DMS114 treated with DMSO at 0.1 percent for 48 hours (cell line): ENCODE results near the gene MAPK10.
"Not testable (repeated sequence)": the region's sequence is repeated elsewhere in the genome, so short reads cannot be mapped to it uniquely, and the experiment has no call there.

Experiments used
- DNase-seq: peaks from one replicate; lab custom pipeline; 2025; ENCODE audit not compliant: unreplicated experiment; lab: John Stamatoyannopoulos, UW

The MAPK10 gene

DNA sequence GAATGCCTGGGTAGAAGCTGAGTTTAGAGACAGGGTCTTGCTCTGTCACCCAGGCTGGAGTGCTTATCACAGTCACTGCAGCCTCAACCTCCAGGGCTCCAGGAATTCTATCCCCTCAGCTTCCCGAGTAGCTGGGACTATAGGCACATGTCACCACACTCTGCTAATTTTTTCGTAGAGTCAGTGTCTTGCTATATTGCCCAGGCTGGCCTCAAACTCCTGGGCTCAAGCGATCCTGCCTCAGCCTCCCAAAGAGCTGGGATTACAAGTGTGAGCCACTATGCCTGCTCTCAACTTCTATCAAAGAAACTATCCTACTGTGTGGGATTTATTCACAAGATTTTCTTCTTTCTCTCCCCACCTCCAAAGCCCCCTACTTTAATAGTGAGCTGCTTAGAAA lies 15.7 kb downstream of the MAPK10 start:
- DNase-seq: no peak

- no peak for DNase-seq
Observed at GRCh38 chr4:86338989-86339388, 20.9 kb downstream of the MAPK10 start.

DNA sequence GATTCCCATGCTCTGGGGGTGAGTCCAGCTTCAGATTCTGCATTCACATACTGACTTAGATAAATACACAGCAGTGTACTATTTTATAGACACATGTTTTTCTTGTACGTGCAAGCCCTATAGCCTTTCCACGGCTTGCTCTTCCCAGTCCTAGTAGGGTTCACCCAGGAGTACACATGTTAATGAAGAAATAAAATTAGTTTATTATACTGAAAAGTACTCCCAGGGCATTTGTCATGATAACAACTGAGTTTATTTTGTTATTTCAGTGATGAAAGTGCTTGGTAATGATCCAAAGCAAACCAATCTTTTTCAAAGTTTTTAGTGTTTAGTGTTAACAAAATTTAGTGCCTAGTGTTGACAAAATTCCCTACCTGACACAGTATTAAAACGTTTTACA lies 21.3 kb downstream of the MAPK10 start:
- no peak for DNase-seq

GRCh38 chr4:86334020-86334750 lies 25.7 kb downstream of the MAPK10 start:
- DNase-seq: no peak

GRCh38 chr4:86333236-86333635 lies 26.6 kb downstream of the MAPK10 start:
- no peak for DNase-seq

- DNase-seq: no peak
Observed at GRCh38 chr4:86330961-86331742, 28.7 kb downstream of the MAPK10 start.

- DNase-seq: not testable (repeated sequence)
Observed at GRCh38 chr4:86330411-86330810, 29.4 kb downstream of the MAPK10 start.

- DNase-seq: no peak
Observed at GRCh38 chr4:86329431-86329830, 30.4 kb downstream of the MAPK10 start.

DNA sequence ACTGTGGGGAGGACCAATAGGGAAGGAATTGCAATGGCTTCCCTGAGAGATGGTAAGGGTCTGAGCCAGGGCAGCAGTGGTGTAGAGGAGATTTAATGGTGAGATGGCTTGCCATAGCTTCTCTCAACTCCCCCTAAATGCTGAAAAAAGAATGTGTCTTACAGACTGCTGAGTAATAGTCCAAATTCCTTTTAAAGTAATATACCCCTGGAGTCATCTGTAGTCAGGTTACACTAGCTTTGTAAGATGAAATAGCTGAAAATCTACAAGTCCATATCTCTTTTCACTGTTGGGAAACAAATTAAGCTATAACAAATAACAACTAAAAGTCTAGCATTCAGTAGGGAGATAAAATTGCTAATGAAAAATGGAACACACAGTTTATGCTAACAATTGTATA lies 33.5 kb downstream of the MAPK10 start:
- DNase-seq: no peak

- DNase-seq: no peak
Observed at GRCh38 chr4:86319390-86319789, 40.5 kb downstream of the MAPK10 start.

DNA sequence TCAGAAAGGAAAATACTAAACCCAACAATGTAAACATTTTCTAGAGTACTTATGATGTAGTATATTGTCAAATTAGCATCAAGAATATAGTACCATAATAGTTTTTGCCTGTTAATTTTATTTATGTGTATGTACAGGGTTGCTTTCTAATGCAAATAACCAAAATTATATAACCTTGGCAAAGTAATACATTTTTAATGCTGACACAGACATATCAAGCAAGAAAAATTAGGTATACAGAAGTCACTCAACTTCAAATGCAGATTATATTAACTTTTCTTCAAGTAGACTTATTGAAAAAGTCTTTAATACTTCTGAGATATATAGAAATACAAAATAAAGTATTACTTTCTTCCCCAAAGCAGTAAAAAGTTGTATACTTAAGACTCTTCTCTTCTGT lies 44.3 kb downstream of the MAPK10 start:
- DNase-seq: no peak

GRCh38 chr4:86313656-86314055 lies 46.2 kb downstream of the MAPK10 start:
- no peak for DNase-seq

DNA sequence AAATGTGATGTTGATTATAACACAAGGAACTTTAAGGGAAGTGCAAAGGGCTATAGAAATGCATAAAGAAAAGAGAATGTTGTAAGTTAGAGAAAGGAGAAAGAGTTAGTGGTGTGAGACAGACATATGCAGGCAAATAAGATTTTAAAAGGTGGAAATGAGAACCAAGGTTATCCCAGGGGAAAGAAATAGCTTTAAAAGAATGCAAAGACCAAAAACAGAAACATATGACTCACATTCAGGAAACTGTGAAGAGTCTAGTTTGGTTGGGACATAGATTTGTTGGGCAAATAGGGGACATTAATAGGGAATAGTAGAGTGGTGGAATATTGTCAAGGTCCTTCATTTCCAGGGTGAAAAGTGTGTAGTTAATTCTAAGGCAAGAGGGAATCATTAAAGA lies 52.4 kb downstream of the MAPK10 start:
- no peak for DNase-seq

- no peak for DNase-seq
Observed at GRCh38 chr4:86306816-86307215, 53.0 kb downstream of the MAPK10 start.

DNA sequence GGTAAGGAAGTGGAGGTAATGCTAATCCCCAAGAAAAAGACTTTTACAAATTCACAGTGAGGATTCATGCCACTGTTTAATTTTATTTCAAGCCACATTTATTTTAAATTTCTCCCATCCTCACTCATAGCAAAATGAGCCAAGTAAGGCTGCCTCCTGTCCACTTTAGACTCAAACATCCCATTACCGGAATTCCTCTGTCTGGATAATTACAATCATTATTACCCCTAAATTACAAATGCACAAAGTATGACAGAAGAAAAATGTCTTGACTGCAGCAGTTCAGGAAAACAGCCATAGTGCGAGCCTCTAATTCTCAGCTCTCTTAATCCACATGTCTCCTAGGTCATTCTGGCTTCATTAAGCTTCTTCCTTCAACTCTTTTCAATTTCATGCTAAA lies 57.0 kb downstream of the MAPK10 start:
- DNase-seq: no peak

DNA sequence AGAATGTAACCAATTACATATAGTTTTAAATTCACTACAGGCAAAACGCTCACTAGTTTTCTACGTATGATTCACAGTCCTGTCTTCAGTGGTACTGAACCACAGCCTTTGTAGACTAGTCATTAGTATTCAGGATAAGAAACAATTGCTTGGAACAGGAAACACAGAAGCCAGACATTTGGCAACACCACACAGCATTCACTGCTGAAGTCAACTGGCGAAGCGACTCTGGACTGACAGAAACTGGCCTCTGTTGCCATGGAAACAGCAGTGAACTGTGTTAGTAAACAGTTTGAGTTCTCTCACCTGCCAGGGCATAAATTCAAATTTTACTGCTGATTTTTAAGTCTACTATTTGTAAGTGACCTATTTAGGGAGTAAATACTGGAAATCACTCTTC lies 57.6 kb downstream of the MAPK10 start:
- DNase-seq: no peak

DNA sequence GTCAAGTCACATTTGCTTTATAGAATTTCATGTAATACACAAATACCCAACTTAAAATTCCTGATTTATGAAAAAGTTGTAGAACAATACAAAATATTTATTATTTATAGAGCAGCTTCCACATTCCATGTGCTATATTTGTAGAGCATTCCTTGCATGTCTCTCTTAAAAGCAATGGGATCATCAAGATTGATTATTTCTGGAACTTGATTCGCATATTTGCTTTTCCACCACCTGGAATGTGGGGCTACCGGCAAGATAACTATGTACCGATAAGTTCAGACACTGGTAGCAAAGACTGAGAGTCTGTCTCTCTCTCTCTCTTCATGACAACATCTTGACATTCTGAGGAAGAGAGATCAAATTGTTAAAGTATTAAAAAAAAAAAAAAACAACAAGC lies 59.3 kb downstream of the MAPK10 start:
- DNase-seq: no peak

DNA sequence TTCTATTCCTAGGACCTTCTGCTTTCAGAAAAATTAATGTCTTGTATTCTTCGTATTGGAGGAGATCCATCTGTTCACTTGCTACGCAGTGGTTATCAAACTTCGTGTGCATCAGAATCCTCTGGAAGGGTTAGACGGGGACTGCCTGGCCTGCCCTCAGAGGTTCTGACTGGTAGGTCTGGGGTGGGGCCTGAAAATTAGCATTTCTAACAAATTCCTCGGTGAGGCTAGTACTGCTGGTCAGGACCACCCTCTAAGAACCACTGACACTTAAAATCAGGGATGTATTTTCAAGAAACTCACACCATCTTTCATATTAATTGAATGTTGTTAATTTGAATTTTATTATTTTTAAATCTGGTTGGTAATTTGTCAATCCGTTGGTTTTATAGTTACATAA lies 63.0 kb downstream of the MAPK10 start:
- DNase-seq: no peak

DNA sequence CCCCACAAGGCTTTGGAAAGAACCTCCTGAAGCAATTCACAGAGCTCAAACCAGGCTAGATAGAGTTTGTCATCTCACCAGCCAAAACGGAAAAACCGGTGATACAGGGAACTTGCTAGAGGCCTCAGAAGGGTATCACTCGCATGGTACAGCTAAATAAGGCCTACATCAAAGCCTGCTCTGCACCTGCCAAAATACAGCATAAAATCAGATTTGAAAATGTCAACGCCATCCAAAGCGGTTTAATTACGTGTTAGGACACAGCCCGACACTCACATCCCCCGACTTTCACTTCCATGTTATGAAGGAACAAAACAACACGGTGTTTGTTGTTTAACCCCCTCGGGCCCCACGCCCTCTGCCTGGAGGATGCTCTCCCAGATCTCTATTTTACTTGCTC lies 65.0 kb downstream of the MAPK10 start:
- DNase-seq: no peak

DNA sequence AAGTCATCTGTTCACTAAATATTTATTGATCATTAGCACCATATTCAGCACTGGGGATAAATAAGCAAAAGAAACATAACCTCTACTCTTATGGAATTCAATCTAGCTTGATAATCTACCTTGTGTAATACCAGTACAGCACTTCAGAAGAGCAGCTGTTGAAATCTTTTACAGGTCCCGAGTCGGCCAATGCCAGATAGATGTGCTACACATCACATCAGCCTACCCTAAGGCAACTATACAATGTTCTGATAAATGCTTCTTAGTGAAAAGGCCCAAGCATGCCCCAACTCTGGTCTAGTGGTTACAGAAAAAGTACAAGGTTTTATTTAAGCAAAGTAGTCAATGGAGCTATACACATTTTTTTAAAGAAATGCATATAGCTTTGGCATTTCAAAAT lies 68.7 kb downstream of the MAPK10 start:
- DNase-seq: no peak

DNA sequence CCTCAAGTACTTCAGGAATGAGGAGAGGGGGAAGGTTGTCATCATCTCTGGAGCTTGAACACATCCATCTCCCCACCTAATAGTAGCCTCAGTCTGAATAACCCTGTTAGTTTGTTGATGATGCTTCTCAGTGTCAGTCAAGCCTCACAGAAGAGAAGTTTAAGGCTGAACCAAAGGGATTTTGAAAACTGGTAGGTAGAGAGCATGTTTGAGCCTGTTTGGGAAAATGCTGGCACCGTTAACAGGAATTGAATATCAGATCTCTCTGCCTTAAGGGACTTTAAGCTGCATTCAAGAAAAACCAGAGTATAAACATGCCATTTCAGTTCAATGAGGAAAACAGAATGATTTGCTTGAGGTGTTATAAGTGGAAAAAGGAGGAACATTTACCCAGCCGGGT lies 73.1 kb downstream of the MAPK10 start:
- DNase-seq: no peak

DNA sequence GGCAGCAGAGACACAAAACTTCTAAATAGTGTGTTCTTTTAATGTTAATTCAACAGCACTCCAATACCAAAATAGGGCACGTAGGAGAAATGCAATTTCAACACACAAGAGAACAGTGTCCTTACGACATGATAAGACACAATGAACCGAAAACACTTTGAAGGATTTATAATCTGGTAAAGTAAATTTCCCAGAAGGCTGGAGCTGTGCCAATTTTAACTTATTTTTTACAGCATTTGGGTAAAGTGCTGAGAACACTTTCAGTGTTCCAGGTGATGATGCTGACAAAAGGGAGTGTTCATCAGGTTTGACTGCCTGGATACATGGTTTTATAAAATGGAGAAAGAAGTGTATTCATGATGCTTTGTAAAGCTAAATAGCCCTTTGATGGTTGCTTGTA lies 76.5 kb downstream of the MAPK10 start:
- DNase-seq: no peak

DNA sequence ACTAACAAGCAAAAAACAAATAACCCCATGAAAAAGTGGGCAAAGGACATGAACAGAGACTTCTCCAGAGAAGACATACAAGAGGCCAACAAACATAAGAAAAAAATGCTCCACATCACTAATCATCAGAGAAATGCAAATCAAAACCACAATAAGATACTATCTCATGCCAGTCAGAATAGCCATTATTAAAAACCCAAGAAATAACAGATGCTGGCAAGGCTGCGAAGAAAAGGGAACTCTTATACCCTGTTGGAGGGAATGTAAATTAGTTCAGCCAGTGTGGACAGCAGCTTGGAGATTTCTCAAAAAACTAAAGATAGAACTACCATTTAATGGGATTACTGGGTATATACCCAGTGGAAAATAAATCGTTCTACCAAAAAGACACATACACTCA lies 79.6 kb downstream of the MAPK10 start:
- DNase-seq: no peak
